SK-N-MC (cell line): ENCODE data around the gene PPP1R37.
"Not testable (repeated sequence)": the region's sequence is repeated elsewhere in the genome, so short reads cannot be mapped to it uniquely, and the experiment has no call there.

ENCODE experiments used
- DNase-seq: peaks from one replicate; pipeline ENCODE4 v3.0.0-alpha.2; 2011; ENCODE audit warnings: low read depth, low spot score
- H3K27ac ChIP-seq: fragments of 200-600 bp; sonication (generic); 2 replicates; pipeline ENCODE4 v1.5.1; 2016; ENCODE audit warnings: mixed run types
- H3K36me3 ChIP-seq: fragments of 200-600 bp; sonication (generic); 2 replicates; pipeline ENCODE4 v1.6.1; 2017; ENCODE audit warnings: antibody characterized with exemption, low read length, mixed read lengths; ENCODE audit not compliant: insufficient read depth
- H3K4me3 ChIP-seq: fragments of 200-600 bp; sonication (generic); 2 replicates; pipeline ENCODE4 v1.5.1; 2016
- H3K9ac ChIP-seq: fragments of 200-600 bp; sonication (generic); 2 replicates; pipeline ENCODE4 v1.8.0; 2017; ENCODE audit warnings: mixed run types, mixed read lengths; ENCODE audit not compliant: insufficient read length
- H3K9me3 ChIP-seq: fragments of 200-600 bp; sonication (generic); 2 replicates; pipeline ENCODE4 v1.6.1; 2017; ENCODE audit warnings: low read depth, mild to moderate bottlenecking, antibody characterized with exemption, low read length, moderate library complexity, mixed read lengths
- EZH2 ChIP-seq: fragments of 200-600 bp; sonication (generic); IDR thresholded peaks from one replicate; pipeline ENCODE4 v1.6.1; 2017; ENCODE audit warnings: antibody characterized with exemption
- FOXP2 ChIP-seq: optimal IDR thresholded peaks from 2 replicates; pipeline ENCODE3; 2011; ENCODE audit warnings: mild to moderate bottlenecking, moderate library complexity; ENCODE audit not compliant: insufficient read depth; ENCODE audit errors: extremely low read length, control extremely low read depth
- POLR2AphosphoS5 ChIP-seq: IDR thresholded peaks from 2 replicates; pipeline ENCODE4 v1.6.1; 2012; ENCODE audit warnings: mild to moderate bottlenecking, low read depth, low read length, borderline replicate concordance

Gene PPP1R37

DNA sequence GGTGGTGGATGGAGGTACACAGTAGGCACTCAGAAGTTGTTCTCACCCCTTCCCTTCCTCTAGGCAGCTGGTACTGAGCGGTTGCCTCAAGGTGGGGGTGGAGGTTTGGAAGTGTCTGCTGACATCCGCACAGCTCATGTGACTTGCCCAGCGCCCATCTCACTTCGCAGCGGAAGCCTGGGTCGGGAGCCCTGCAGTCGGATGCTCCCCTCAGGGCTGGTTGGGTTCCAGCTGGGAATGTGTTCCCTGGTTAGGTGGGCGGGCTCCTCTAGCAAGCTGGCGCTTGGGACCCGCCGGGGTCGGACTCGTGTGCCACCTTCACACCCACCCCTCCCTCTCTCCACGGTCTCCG lies 10.2 kb downstream of the PPP1R37 start:
- H3K36me3 ChIP-seq = 0 out of 2 replicates have a peak, but pooled peaks cover 5% of the 10 kb centered on the region
- no peaks in the 10 kb centered on the region for H3K9me3 ChIP-seq
- H3K4me3 ChIP-seq = no peak overlapping the region
- no peak overlapping the region for H3K9ac ChIP-seq
- no peak overlapping the region for H3K27ac ChIP-seq
- no peak for DNase-seq
- TF ChIP-seq FOXP2 (no peak), POLR2AphosphoS5 (no peak), EZH2 (no peak)

DNA sequence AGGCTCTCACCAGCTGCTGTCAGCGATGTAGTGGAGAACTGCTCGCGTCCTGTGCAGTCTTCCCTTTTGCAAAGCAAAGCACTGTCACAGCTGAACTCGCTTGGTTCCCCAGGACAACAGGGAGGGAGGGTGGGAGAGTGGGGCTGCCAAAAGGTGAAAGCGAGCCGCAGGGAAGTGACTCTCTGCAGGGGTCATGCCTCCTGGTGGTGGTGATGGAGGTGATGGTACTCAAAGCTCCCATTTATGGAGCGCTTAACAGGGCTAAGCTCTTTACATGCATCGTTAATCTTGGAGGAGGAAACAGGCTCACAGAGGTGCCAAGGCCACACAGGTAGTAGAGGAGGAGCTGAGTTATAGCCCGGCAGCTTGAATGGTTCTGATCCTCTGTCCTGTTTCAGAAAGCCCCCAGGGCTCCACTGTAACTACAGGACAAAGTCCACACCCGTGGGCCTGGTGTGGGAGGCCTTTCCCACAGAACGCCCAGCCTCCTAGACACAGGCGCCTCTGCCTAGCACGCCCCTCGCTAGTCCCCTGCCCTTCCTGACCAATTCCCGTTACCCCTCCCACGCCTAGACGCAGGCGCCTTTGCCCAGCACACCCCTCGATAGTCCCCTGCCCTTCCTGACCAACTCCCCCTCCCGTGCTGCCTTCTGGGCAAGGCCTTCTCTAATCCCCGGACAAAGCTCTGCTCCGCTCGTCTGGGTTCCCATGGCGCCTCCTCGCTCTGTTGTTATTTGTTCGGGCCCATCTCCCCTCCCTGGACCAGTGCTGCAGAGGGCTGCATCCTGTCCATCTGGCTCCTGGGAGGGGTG lies 10.7 kb downstream of the PPP1R37 start:
- TF ChIP-seq EZH2 = no peak
- no peak for TF ChIP-seq FOXP2
- TF ChIP-seq POLR2AphosphoS5 = no peak
- H3K4me3 ChIP-seq = no peak overlapping the region
- H3K9me3 ChIP-seq = no peaks in the 10 kb centered on the region
- no peak overlapping the region for H3K27ac ChIP-seq
- H3K36me3 ChIP-seq = 0 out of 2 replicates have a peak, but pooled peaks cover 5% of the 10 kb centered on the region
- H3K9ac ChIP-seq = no peak overlapping the region
- DNase-seq = no peak

DNA sequence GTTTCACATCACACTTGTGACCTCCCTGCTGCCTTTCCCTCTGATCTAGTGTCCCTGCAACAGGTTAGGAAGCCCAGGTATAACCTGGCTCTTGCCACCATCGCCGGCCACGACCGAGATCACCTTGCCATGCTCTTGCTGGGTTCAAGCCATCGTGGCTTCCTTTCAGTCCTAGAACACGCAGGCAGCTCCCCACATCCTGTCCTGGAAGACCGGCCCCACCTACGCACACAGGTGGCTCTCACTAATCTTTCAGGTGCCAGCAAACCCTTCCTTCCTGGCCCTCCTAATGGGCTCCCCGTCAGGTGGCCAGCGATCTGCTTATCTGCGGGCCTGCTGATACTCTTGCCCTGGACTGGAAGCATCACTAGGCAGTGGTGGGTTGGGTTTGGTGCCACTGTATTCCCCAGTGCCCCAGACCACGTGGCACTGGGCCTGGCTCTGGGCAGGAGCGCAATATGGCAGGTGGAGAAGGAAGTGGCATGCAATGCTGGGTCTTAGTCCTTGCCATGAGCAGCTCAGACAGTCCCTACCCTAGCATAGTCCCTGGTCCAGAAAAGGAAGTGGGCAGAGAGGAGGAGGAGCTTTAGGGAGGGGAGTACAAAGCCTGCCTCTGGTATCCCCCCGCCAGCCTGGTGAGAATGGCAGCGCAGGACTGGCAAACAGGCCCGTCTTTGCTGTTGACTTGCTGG lies 11.8 kb downstream of the PPP1R37 start:
- H3K36me3 ChIP-seq = 0 out of 2 replicates have a peak, but pooled peaks cover 5% of the 10 kb centered on the region
- no peak overlapping the region for H3K27ac ChIP-seq
- no peak overlapping the region for H3K9ac ChIP-seq
- no peak for DNase-seq
- TF ChIP-seq POLR2AphosphoS5 (no peak), FOXP2 (no peak), EZH2 (no peak)
- H3K9me3 ChIP-seq = no peaks in the 10 kb centered on the region
- no peak overlapping the region for H3K4me3 ChIP-seq

DNA sequence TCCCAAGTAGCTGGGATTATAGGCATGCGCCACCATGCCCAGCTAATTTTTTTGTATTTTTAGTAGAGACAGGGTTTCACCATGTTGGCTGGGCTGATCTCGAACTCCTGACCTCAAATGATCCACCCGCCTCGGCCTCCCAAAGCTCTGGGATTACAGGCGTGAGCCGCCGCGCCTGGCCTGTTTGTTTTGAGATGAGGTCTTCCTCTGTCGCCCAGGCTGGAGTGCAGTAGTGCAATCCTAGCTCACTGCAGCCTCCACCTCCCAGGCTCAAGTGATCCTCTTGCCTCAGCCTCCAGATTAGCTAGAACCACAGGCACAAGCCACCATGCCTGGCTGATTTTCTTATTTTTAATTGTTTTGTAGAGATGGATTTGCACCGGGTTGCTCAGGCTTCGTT lies 13.4 kb downstream of the PPP1R37 start:
- DNase-seq, H3K9me3 ChIP-seq, H3K9ac ChIP-seq, H3K36me3 ChIP-seq, H3K27ac ChIP-seq, H3K4me3 ChIP-seq: not testable (repeated sequence)

DNA sequence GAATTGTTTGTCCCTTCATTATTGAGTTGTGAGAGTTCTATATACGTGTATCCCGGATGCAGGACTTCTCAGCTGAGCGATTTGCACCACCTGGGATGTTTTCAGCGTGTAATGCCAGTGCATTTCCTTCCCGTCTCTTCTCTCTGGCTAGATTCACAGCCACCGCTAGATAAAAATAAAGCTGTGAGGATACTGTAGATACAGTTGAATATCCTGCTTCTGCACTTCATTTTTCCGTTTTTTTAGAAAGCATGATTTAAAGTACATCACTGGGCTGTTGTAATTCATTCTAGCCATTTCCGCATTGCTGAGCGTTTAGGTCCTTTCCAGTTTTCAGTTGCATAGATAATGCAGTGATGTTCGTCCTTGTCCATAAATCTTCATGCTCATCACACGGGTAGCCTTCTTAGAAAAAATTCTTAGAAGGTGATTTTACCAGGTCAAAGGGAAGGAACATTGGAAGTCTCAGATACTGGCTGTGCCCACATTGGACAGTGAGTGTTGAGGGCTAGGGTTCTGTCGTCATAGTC lies 14.7 kb downstream of the PPP1R37 start:
- no peak for DNase-seq
- no peak overlapping the region for H3K27ac ChIP-seq
- TF ChIP-seq POLR2AphosphoS5 = no peak
- TF ChIP-seq FOXP2 = no peak
- no peak for TF ChIP-seq EZH2
- no peak overlapping the region for H3K9ac ChIP-seq
- H3K4me3 ChIP-seq = no peak overlapping the region
- no peaks in the 10 kb centered on the region for H3K36me3 ChIP-seq
- no peaks in the 10 kb centered on the region for H3K9me3 ChIP-seq

DNA sequence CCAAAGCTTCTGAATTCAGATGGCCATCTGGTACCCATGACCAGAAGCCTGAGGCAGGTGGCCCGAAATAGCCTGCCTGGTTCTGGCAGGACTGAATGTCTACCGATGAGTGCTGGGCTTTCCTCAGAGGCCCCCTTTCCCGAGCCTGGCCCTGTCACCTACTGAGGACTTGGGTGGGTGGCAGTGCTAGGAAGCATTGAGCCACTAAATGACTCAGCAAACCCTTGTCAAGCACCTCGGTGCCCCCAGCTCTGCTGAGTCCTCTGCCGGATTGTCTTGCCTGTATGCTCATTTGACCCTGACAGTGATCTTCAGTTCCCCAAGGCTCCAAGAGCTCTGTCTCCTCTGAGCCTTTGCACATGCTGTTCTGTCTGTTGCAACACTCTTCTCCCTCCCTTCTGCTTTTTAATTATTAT lies 17.9 kb downstream of the PPP1R37 start:
- no peak for DNase-seq
- H3K9me3 ChIP-seq = no peaks in the 10 kb centered on the region
- no peak overlapping the region for H3K27ac ChIP-seq
- TF ChIP-seq FOXP2 (no peak), POLR2AphosphoS5 (no peak), EZH2 (no peak)
- no peak overlapping the region for H3K4me3 ChIP-seq
- H3K36me3 ChIP-seq = no peaks in the 10 kb centered on the region
- H3K9ac ChIP-seq = no peak overlapping the region

DNA sequence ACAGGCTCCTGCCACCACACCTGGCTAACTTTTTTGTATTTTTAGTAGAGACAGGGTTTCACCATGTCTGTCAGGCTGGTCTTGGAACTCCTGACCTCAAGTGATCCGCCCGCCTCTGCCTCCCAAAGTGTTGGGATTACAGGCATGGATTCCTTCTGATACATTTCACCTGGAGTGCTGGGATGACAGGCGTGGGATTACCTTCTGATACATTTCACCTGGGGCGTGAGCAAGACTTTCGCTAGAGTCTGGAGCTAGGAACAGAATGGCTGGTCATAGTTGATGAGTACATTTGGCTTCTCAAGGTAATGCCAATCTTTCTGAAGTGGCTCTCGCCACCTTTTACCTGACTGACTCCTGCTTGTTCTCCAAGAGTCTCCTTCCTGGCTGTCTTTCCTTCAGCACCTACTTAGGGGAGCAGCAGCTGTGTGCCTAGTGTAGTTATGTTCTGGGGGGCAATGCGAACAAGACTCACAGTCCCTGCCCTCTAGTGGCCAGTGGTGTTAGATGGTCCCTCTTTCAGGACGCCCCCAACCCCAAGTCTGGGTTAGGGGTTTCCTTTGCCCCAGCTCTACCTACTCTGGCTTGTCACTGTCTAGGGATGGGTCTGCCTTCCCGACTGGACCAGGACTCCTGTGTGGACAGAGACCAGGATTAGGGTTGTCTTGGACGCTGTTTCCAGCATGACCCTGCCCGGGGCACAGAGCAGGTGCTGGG lies 19.3 kb downstream of the PPP1R37 start:
- no peak for DNase-seq
- no peaks in the 10 kb centered on the region for H3K9me3 ChIP-seq
- H3K27ac ChIP-seq = no peak overlapping the region
- H3K36me3 ChIP-seq = no peaks in the 10 kb centered on the region
- TF ChIP-seq EZH2 (no peak), FOXP2 (no peak), POLR2AphosphoS5 (no peak)
- H3K9ac ChIP-seq = no peak overlapping the region
- H3K4me3 ChIP-seq = no peak overlapping the region

DNA sequence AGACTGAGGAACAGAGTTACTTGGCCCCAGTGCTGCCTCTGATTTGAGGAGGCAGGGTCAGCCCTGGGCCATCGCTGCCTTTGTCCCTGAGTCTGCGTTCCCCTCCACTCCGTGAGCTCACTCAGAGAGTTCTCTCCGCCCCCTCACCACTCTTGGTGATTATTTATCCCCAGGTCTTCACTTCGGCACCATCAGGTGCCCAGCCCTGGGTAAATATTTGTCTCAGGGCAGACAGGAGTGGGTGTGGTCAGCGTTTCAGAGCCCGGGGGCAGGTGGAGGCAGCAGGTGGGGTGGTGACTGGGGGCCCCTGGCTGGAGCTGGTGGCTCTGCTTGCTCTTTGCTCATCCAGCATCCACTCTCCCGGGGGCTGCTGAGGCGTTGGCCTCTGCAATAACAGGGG lies 20.6 kb downstream of the PPP1R37 start:
- no peak overlapping the region for H3K4me3 ChIP-seq
- no peak for DNase-seq
- H3K9ac ChIP-seq = no peak overlapping the region
- H3K36me3 ChIP-seq = no peaks in the 10 kb centered on the region
- H3K9me3 ChIP-seq = no peaks in the 10 kb centered on the region
- H3K27ac ChIP-seq = no peak overlapping the region
- TF ChIP-seq POLR2AphosphoS5 (no peak), EZH2 (no peak), FOXP2 (no peak)
